Measurements from ENCODE around the gene ALX3.

DNA sequence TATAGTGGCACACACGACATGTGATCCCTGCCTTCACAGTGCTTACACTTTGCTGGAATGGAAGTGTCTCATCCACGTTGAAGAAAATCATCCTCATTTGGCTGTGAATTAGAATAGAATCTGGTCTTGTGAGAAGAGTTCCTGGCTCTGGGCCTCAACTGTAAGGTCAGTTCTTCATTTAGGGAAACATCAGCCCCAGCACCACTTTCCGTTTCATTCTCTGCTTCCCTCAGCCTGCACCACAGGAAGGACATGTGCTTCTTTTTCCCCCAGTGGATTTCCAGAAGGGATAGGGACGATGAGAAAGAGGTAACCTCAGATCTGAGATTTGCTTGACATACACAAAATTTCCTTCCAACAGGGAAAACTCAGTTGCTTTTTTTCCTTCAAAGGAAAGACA lies 3.7 kb upstream of the ALX3 start:
- TF ChIP-seq, protein P1, sequence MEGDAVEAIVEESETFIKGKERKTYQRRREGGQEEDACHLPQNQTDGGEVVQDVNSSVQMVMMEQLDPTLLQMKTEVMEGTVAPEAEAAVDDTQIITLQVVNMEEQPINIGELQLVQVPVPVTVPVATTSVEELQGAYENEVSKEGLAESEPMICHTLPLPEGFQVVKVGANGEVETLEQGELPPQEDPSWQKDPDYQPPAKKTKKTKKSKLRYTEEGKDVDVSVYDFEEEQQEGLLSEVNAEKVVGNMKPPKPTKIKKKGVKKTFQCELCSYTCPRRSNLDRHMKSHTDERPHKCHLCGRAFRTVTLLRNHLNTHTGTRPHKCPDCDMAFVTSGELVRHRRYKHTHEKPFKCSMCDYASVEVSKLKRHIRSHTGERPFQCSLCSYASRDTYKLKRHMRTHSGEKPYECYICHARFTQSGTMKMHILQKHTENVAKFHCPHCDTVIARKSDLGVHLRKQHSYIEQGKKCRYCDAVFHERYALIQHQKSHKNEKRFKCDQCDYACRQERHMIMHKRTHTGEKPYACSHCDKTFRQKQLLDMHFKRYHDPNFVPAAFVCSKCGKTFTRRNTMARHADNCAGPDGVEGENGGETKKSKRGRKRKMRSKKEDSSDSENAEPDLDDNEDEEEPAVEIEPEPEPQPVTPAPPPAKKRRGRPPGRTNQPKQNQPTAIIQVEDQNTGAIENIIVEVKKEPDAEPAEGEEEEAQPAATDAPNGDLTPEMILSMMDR (IDR thresholded peaks at IDR 0.05), result no peak
- no peak for TF ChIP-seq POLR2A (IDR thresholded peaks at IDR 0.05)

All from sigmoid colon (tissue), 3 donors.